T-helper 17 cell (primary cell): Measurements from ENCODE around the gene DMXL1. TPM values are rescaled to one million over a fixed set of nuclear protein-coding genes. Genes with fewer than 3 reads are reported as not detected.

Experiments used
- ATAC-seq: fragments of 150-1000 bp; cut with Tn5 transposase; 2 replicates; pipeline ENCODE4 v1.10.0; 2021; ENCODE audit warnings: mild to moderate bottlenecking, moderate library complexity
- DNase-seq, 3 donors: peaks; one replicate each; pipeline versions ENCODE4 v3.0.0 to v3.0.0-alpha.2; 2020 to 2021
- H3K9me3 ChIP-seq: one replicate; pipeline ENCODE4 v1.7.0; 2013; ENCODE audit warnings: low read length, mild to moderate bottlenecking; ENCODE audit not compliant: control insufficient read depth, poor library complexity, severe bottlenecking
- H3K27ac Mint-ChIP-seq: one replicate; pipeline ENCODE4 v1.8.0; 2022; ENCODE audit warnings: mild to moderate bottlenecking, moderate library complexity, mixed read lengths
- H3K27me3 Mint-ChIP-seq: one replicate; pipeline ENCODE4 v1.8.0; 2022; ENCODE audit warnings: mixed read lengths
- H3K36me3 Mint-ChIP-seq: one replicate; pipeline ENCODE4 v1.8.0; 2022; ENCODE audit warnings: low read depth, mixed read lengths
- H3K4me1 Mint-ChIP-seq: one replicate; pipeline ENCODE4 v1.8.0; 2022; ENCODE audit warnings: mild to moderate bottlenecking, mixed read lengths
- H3K4me3 Mint-ChIP-seq: one replicate; pipeline ENCODE4 v1.8.0; 2022; ENCODE audit warnings: mild to moderate bottlenecking, moderate library complexity, mixed read lengths
- total RNA-seq, 4 donors: library from RNA in 2 of 4; stranded (reverse) in 2 of 4; gene quantifications; one replicate each; pipeline ENCODE4 v1.2.3 and lab custom pipeline; 2022 to 2026

DMXL1 gene
- total RNA-seq, 2 donors from 2014 or later = 28.9 to 38.3 TPM

GRCh38 chr5:119290161-119290569, 219.3 kb downstream of the DMXL1 start:
- H3K4me3 Mint-ChIP-seq = peak overlapping the region; percentile 16
- H3K36me3 Mint-ChIP-seq = peaks cover 6% of the 10 kb centered on the region
- DNase-seq (no peak), ATAC-seq (peak; percentile 42)
- H3K9me3 ChIP-seq = no peaks in the 10 kb centered on the region
- H3K27me3 Mint-ChIP-seq = no peaks in the 10 kb centered on the region
- peaks cover 62% of the 10 kb centered on the region for H3K4me1 Mint-ChIP-seq
- H3K27ac Mint-ChIP-seq = peak overlapping the region; percentile 91

GRCh38 chr5:119290607-119291006, 219.7 kb downstream of the DMXL1 start:
- DNase-seq (no peak), ATAC-seq (no peak)
- H3K36me3 Mint-ChIP-seq = peaks cover 6% of the 10 kb centered on the region
- peak overlapping the region; percentile 16 for H3K4me3 Mint-ChIP-seq
- peaks cover 59% of the 10 kb centered on the region for H3K4me1 Mint-ChIP-seq
- peak overlapping the region; percentile 91 for H3K27ac Mint-ChIP-seq
- no peaks in the 10 kb centered on the region for H3K27me3 Mint-ChIP-seq
- H3K9me3 ChIP-seq = no peaks in the 10 kb centered on the region

GRCh38 chr5:119291056-119291455, 220.2 kb downstream of the DMXL1 start:
- Mint-ChIP-seq H3K27ac (peak overlapping the region; percentile 91), H3K4me3 (peak overlapping the region; percentile 25), H3K27me3 (no peaks in the 10 kb centered on the region), H3K36me3 (peaks cover 6% of the 10 kb centered on the region), H3K4me1 (peaks cover 58% of the 10 kb centered on the region)
- no peak for DNase-seq
- no peaks in the 10 kb centered on the region for H3K9me3 ChIP-seq
- ATAC-seq = no peak

GRCh38 chr5:119291877-119292276, 221.0 kb downstream of the DMXL1 start:
- no peak for DNase-seq
- Mint-ChIP-seq H3K27ac (peak overlapping the region; percentile 91), H3K36me3 (peaks cover 6% of the 10 kb centered on the region), H3K27me3 (no peaks in the 10 kb centered on the region), H3K4me3 (peak overlapping the region; percentile 13), H3K4me1 (peaks cover 52% of the 10 kb centered on the region)
- H3K9me3 ChIP-seq = no peaks in the 10 kb centered on the region
- ATAC-seq = no peak

- H3K9me3 ChIP-seq = no peaks in the 10 kb centered on the region
- Mint-ChIP-seq H3K27ac (no peak overlapping the region), H3K4me1 (peaks cover 45% of the 10 kb centered on the region), H3K4me3 (no peak overlapping the region), H3K36me3 (peaks cover 6% of the 10 kb centered on the region), H3K27me3 (no peaks in the 10 kb centered on the region)
- no peak for DNase-seq
- no peak for ATAC-seq
Measured at GRCh38 chr5:119292701-119293515, 222.0 kb downstream of the DMXL1 start.

- H3K4me3 Mint-ChIP-seq = no peak overlapping the region
Measured at GRCh38 chr5:119293516-119293829, 222.6 kb downstream of the DMXL1 start.

More at GRCh38 chr5:119293516-119293829, 222.6 kb downstream of the DMXL1 start:
- Mint-ChIP-seq H3K27ac (no peak overlapping the region), H3K27me3 (no peaks in the 10 kb centered on the region), H3K36me3 (peaks cover 6% of the 10 kb centered on the region), H3K4me1 (peaks cover 41% of the 10 kb centered on the region)
- ATAC-seq (no peak), DNase-seq (no peak)
- H3K9me3 ChIP-seq = no peaks in the 10 kb centered on the region

Other genes with a start within 250 kb of the DMXL1 start
- gene DTWD2, start 82.5 kb upstream of the DMXL1 start, total RNA-seq = 1 to 10 TPM; 1.9 to 2.2 TPM